Measurements from ENCODE around the gene TUSC2.

DNA sequence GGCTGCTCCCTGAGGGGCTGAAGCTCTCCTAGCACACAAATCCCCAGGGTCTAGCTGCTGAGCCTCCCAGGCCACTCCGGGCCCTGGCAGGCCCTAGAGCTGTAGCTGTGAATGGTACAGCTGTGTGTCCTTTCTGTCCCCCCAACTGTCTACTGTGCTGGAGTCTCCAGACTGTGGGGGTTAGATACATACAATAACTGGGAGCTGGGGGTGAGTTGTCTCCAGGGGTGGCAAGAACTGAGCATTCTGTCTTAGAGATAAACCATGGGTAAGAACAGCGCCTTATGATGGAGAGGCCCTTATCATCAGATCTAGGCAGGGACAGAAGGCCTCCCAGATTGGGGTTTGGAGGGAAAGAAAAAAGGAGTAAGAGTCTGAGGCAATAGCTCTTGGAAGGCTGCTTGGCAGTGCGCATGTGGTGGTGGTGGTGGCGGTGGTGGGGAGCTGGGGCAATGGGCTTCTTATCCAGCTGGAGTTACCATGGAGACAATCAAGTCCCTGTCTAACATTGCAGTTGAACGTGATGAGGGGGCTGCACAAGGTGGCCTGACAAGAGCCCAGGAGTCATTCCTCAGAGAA lies 26.3 kb upstream of the TUSC2 start:
- TF ChIP-seq POLR2A (IDR thresholded peaks at IDR 0.05; ENCODE audit: borderline replicate concordance, extremely low read depth, insufficient read depth, insufficient read length) (no peak), REST (IDR thresholded peaks at IDR 0.05; ENCODE audit: low read depth) (no peak), EZH2 (IDR thresholded peaks at IDR 0.05) (no peak), POLR2AphosphoS5 (IDR thresholded peaks at IDR 0.05; ENCODE audit: low read depth, low read length) (no peak), EZH2phosphoT487 (IDR thresholded peaks at IDR 0.05; ENCODE audit: borderline replicate concordance) (no peak), SP1 (IDR thresholded peaks at IDR 0.05; ENCODE audit: low read depth) (no peak)
- TF ChIP-seq, protein P1, sequence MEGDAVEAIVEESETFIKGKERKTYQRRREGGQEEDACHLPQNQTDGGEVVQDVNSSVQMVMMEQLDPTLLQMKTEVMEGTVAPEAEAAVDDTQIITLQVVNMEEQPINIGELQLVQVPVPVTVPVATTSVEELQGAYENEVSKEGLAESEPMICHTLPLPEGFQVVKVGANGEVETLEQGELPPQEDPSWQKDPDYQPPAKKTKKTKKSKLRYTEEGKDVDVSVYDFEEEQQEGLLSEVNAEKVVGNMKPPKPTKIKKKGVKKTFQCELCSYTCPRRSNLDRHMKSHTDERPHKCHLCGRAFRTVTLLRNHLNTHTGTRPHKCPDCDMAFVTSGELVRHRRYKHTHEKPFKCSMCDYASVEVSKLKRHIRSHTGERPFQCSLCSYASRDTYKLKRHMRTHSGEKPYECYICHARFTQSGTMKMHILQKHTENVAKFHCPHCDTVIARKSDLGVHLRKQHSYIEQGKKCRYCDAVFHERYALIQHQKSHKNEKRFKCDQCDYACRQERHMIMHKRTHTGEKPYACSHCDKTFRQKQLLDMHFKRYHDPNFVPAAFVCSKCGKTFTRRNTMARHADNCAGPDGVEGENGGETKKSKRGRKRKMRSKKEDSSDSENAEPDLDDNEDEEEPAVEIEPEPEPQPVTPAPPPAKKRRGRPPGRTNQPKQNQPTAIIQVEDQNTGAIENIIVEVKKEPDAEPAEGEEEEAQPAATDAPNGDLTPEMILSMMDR (IDR thresholded peaks at IDR 0.05 in 2 of 3, conservative IDR thresholded peaks at IDR 0.05 in 1 of 3; ENCODE audit: borderline replicate concordance in 1 of 3, insufficient read depth in 1 of 3, low read depth in 2 of 3, low read length in 2 of 3): no peak
